Panc1 (cell line): ENCODE measurements around the gene GPR65. TPM values are rescaled to one million over a fixed set of nuclear protein-coding genes. Genes with fewer than 3 reads are reported as not detected.

Experiments
- ATAC-seq: fragments of 200-7000 bp; cut with Tn5 transposase; 2 replicates; pipeline ENCODE4 v1.9.1; 2020; ENCODE audit warnings: mild to moderate bottlenecking, moderate library complexity
- BruUV-seq: library from RNA; stranded (reverse); fragments of 400-500 nt; replicated peaks from 2 replicates; lab custom pipeline; 2021; lab: Mats Ljungman, UMichigan
- CTCF ChIA-PET: fragments of 300-600 bp; sonication (Branson Sonifier 250); formaldehyde crosslinking; loops from one replicate; lab custom pipeline; 2022; ENCODE audit warnings: antibody characterized with exemption; lab: Charles Lee
- POLR2A ChIA-PET: fragments of 300-600 bp; sonication (Branson Sonifier 250); formaldehyde crosslinking; loops from one replicate; lab custom pipeline; 2022; ENCODE audit warnings: antibody characterized with exemption; lab: Charles Lee
- DNase-seq: peaks from one replicate; pipeline ENCODE4 v3.0.0-alpha.2; 2010; ENCODE audit warnings: low read depth, low spot score
- H3K27ac ChIP-seq: 2 replicates; pipeline ENCODE4 v1.5.1; 2011; ENCODE audit warnings: mild to moderate bottlenecking, low read length, inconsistent platforms
- H3K27me3 ChIP-seq: fragments of 200-500 bp; sonication (Bioruptor generic); 2 replicates; pipeline ENCODE4 v1.6.0; 2014; ENCODE audit warnings: low read length, inconsistent platforms; ENCODE audit not compliant: control insufficient read depth, insufficient read depth
- H3K36me3 ChIP-seq: fragments of 200-500 bp; sonication (Bioruptor generic); 2 replicates; pipeline ENCODE4 v1.5.1; 2014; ENCODE audit warnings: inconsistent platforms, mild to moderate bottlenecking, low read length, moderate library complexity; ENCODE audit not compliant: control insufficient read depth, insufficient read depth
- H3K4me1 ChIP-seq: 2 replicates; pipeline ENCODE4 v1.5.1; 2011; ENCODE audit warnings: inconsistent platforms, mild to moderate bottlenecking, low read length, moderate library complexity; ENCODE audit not compliant: control insufficient read depth, insufficient read depth
- H3K4me3 ChIP-seq, 2 experiments: 2 replicates each; pipeline ENCODE4 v1.5.1; 2011 to 2012; ENCODE audit warnings: low read depth in 2 of 2, low read length in 2 of 2, mild to moderate bottlenecking in 2 of 2, inconsistent platforms in 1 of 2, moderate library complexity in 1 of 2
- H3K9me3 ChIP-seq: fragments of 200-500 bp; sonication (Bioruptor generic); 2 replicates; pipeline ENCODE4 v1.5.1; 2014; ENCODE audit warnings: low read depth, mild to moderate bottlenecking, inconsistent platforms, low read length, moderate library complexity; ENCODE audit not compliant: control insufficient read depth, insufficient read depth
- POLR2AphosphoS5 ChIP-seq: IDR thresholded peaks from 2 replicates; pipeline ENCODE4 v1.6.1; 2012; ENCODE audit warnings: mild to moderate bottlenecking, low read depth, low read length, moderate library complexity
- SIN3A ChIP-seq: IDR thresholded peaks from 2 replicates; pipeline ENCODE4 v1.6.1; 2012; ENCODE audit warnings: low read depth, mild to moderate bottlenecking, low read length, moderate library complexity, borderline replicate concordance; ENCODE audit not compliant: insufficient read depth
- TCF7L2 ChIP-seq: IDR thresholded peaks from 2 replicates; pipeline ENCODE4 v1.6.1; 2011; ENCODE audit warnings: mild to moderate bottlenecking, low read depth, low read length, inconsistent platforms
- in situ Hi-C: cut with HindIII; loops from 2 replicates; pipeline ENCODE4 v1.10.0; 2016; ENCODE audit warnings: low sequenced_read_pairs, low pct_unique_long_range_greater_than_20kb
- intact Hi-C: fragments of 100-400 bp; cut with micrococcal nuclease; formaldehyde crosslinking; loops from one replicate; pipeline ENCODE4 v1.10.0; 2022; ENCODE audit not compliant: unreplicated experiment
- total RNA-seq: library from RNA; stranded (reverse); gene quantifications from one replicate; pipeline ENCODE4 v1.2.1, GENCODE V29; 2021; ENCODE audit not compliant: unreplicated experiment
- TF ChIP-seq, protein P1 (sequence below): fragments of 450-650 bp; IDR thresholded peaks from 2 replicates; pipeline ENCODE4 v1.5.1; 2017; ENCODE audit warnings: mild to moderate bottlenecking
- TF ChIP-seq, protein P2 (sequence below), 2 experiments: IDR thresholded peaks; 2 replicates each; pipeline ENCODE4 v1.6.1; 2011 to 2012; ENCODE audit warnings: low read depth in 2 of 2, control low read depth in 1 of 2, low read length in 1 of 2, mild to moderate bottlenecking in 1 of 2, moderate library complexity in 1 of 2; ENCODE audit not compliant: insufficient read depth in 1 of 2

GPR65 gene
- total RNA-seq, 1 experiment from 2014 or later = not detected

DNA sequence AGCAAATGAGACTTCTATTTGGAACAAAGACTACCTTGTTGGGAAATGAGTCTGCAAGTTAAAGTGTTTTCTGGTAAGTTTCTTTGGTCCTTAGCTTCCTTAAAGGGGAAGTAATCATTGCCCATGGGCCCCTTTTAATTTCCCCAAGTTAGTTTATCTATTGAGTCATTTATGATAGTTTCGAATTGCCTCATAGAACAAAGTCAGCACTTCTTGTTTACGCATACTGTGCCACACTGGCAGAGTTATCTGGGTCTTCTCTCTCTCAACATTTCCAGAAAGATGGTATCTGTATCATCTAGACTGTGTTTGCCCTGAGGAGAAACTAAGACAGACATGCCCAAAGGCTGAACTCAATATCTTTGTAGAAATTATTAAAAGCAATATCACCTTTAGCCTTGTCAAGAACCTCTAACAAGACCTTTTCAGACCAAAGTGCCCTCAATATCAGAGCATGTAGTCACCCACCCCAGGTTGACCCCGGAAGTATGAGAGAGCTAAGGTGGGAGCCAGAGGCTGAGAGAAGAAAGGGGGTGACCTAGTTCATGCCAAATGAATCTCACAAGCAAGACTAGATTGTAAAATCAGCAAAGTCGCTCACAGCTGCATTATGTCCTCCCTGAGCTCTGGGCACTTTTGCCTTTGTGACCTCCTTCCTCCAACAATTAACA lies 40.0 kb downstream of the GPR65 start:
- Histone ChIP-seq H3K27ac (no peak overlapping the region), H3K36me3 (no peaks in the 10 kb centered on the region), H3K9me3 (no peaks in the 10 kb centered on the region), H3K4me1 (no peaks in the 10 kb centered on the region), H3K4me3 (no peak overlapping the region), H3K27me3 (no peaks in the 10 kb centered on the region)
- in situ Hi-C loops = no loop called here
- CTCF ChIA-PET = no interaction called here
- TF ChIP-seq, protein P1, sequence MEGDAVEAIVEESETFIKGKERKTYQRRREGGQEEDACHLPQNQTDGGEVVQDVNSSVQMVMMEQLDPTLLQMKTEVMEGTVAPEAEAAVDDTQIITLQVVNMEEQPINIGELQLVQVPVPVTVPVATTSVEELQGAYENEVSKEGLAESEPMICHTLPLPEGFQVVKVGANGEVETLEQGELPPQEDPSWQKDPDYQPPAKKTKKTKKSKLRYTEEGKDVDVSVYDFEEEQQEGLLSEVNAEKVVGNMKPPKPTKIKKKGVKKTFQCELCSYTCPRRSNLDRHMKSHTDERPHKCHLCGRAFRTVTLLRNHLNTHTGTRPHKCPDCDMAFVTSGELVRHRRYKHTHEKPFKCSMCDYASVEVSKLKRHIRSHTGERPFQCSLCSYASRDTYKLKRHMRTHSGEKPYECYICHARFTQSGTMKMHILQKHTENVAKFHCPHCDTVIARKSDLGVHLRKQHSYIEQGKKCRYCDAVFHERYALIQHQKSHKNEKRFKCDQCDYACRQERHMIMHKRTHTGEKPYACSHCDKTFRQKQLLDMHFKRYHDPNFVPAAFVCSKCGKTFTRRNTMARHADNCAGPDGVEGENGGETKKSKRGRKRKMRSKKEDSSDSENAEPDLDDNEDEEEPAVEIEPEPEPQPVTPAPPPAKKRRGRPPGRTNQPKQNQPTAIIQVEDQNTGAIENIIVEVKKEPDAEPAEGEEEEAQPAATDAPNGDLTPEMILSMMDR = no peak
- no peak for TF ChIP-seq SIN3A
- POLR2A ChIA-PET = no interaction called here
- no TSS peak for BruUV-seq
- DNase-seq (no peak), ATAC-seq (no peak)
- intact Hi-C loops = no loop called here

DNA sequence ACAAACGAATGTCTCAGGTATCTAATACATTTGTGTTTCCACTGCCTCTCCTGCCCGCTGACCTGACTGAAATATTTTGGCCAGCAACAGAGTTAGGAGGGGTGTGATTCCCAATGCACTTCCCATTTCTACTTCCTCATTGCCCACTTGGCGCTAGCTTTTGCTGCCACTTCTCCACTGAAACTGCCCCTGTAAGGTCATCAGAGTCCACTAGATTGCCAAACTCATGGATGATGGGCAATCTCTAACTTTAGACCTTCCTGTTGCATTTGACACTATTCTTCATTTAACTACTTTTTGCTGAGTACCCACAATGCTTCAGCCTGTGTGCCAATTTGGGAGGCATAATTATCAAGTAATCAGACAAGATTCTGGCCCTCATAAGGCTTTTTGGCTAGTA lies 40.8 kb downstream of the GPR65 start:
- BruUV-seq = no TSS peak
- Histone ChIP-seq H3K27me3 (no peaks in the 10 kb centered on the region), H3K27ac (no peak overlapping the region), H3K4me1 (no peaks in the 10 kb centered on the region), H3K9me3 (no peaks in the 10 kb centered on the region), H3K36me3 (no peaks in the 10 kb centered on the region), H3K4me3 (no peak overlapping the region)
- ATAC-seq (no peak), DNase-seq (no peak)
- POLR2A ChIA-PET = no interaction called here
- intact Hi-C loops = no loop called here
- TF ChIP-seq, protein P2, sequence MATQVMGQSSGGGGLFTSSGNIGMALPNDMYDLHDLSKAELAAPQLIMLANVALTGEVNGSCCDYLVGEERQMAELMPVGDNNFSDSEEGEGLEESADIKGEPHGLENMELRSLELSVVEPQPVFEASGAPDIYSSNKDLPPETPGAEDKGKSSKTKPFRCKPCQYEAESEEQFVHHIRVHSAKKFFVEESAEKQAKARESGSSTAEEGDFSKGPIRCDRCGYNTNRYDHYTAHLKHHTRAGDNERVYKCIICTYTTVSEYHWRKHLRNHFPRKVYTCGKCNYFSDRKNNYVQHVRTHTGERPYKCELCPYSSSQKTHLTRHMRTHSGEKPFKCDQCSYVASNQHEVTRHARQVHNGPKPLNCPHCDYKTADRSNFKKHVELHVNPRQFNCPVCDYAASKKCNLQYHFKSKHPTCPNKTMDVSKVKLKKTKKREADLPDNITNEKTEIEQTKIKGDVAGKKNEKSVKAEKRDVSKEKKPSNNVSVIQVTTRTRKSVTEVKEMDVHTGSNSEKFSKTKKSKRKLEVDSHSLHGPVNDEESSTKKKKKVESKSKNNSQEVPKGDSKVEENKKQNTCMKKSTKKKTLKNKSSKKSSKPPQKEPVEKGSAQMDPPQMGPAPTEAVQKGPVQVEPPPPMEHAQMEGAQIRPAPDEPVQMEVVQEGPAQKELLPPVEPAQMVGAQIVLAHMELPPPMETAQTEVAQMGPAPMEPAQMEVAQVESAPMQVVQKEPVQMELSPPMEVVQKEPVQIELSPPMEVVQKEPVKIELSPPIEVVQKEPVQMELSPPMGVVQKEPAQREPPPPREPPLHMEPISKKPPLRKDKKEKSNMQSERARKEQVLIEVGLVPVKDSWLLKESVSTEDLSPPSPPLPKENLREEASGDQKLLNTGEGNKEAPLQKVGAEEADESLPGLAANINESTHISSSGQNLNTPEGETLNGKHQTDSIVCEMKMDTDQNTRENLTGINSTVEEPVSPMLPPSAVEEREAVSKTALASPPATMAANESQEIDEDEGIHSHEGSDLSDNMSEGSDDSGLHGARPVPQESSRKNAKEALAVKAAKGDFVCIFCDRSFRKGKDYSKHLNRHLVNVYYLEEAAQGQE (IDR thresholded peaks at IDR 0.05; ENCODE audit: insufficient read depth in 1 of 2, low read depth in 2 of 2, low read length in 1 of 2) = no peak
- TF ChIP-seq, protein P1 = no peak
- TF ChIP-seq SIN3A (no peak), TCF7L2 (no peak), POLR2AphosphoS5 (no peak)
- CTCF ChIA-PET = no interaction called here
- in situ Hi-C loops = no loop called here
